Common myeloid progenitor, CD34-positive (primary cell): ENCODE data around the gene GLI3.

ENCODE experiments used
- CTCF ChIA-PET: fragments of 350-600 bp; sonication (Branson Sonifier 250); formaldehyde crosslinking; loops from one replicate; lab custom pipeline; 2021; ENCODE audit warnings: antibody characterized with exemption; lab: Charles Lee
- POLR2A ChIA-PET: fragments of 350-600 bp; sonication (Branson Sonifier 250); formaldehyde crosslinking; loops from one replicate; lab custom pipeline; 2021; ENCODE audit warnings: antibody characterized with exemption; lab: Charles Lee
- DNase-seq, 3 donors: peaks; one replicate each; pipeline versions ENCODE4 v3.0.0 to v3.0.0-alpha.2; 2013
- H3K27ac ChIP-seq, 2 experiments: 1 replicate in 1 of 2; 2 replicates in 1 of 2; pipeline ENCODE4 v1.7.0; 2013; ENCODE audit warnings: inconsistent platforms in 2 of 2, low read length in 2 of 2, mild to moderate bottlenecking in 2 of 2, low read depth in 1 of 2, moderate library complexity in 1 of 2; ENCODE audit not compliant: severe bottlenecking in 2 of 2, insufficient read depth in 1 of 2, poor library complexity in 1 of 2
- H3K27me3 ChIP-seq, 5 experiments: replicated peaks in 2 of 5; 1 replicate in 3 of 5; 2 replicates in 2 of 5; pipeline versions ENCODE4 v1.6.1 to v1.7.0; 2013; ENCODE audit warnings: low read length in 4 of 5, mild to moderate bottlenecking in 2 of 5, moderate library complexity in 2 of 5, inconsistent platforms in 1 of 5; ENCODE audit not compliant: insufficient read depth in 5 of 5, control insufficient read depth in 4 of 5
- H3K36me3 ChIP-seq, 4 experiments: 1 replicate in 2 of 4; 2 replicates in 2 of 4; pipeline versions ENCODE4 v1.6.1 to v1.7.0; 2013; ENCODE audit warnings: low read length in 3 of 4, control low read depth in 1 of 4, mild to moderate bottlenecking in 1 of 4; ENCODE audit not compliant: control insufficient read depth in 4 of 4, insufficient read depth in 4 of 4
- H3K4me1 ChIP-seq, 4 experiments: 1 replicate in 3 of 4; 2 replicates in 1 of 4; pipeline versions ENCODE4 v1.6.1 to v1.7.1; 2013; ENCODE audit warnings: low read length in 3 of 4, mild to moderate bottlenecking in 3 of 4, control low read depth in 1 of 4, inconsistent platforms in 1 of 4, moderate library complexity in 1 of 4; ENCODE audit not compliant: control insufficient read depth in 4 of 4, insufficient read depth in 4 of 4; ENCODE audit errors: control extremely low read depth in 1 of 4
- H3K4me3 ChIP-seq, 7 experiments: 1 replicate in 4 of 7; 2 replicates in 3 of 7; pipeline versions ENCODE4 v1.5.1 to v1.7.0; 2013; ENCODE audit warnings: mild to moderate bottlenecking in 7 of 7, low read length in 6 of 7, moderate library complexity in 6 of 7, inconsistent platforms in 2 of 7, low read depth in 2 of 7, control low read depth in 1 of 7; ENCODE audit not compliant: insufficient read depth in 4 of 7, control insufficient read depth in 1 of 7; ENCODE audit errors: extremely low read depth in 1 of 7
- H3K9me3 ChIP-seq, 5 experiments: 1 replicate in 4 of 5; 2 replicates in 1 of 5; pipeline versions ENCODE4 v1.6.1 to v1.7.1; 2013; ENCODE audit warnings: low read length in 4 of 5, mild to moderate bottlenecking in 2 of 5, inconsistent platforms in 1 of 5, low read depth in 1 of 5, moderate library complexity in 1 of 5; ENCODE audit not compliant: control insufficient read depth in 4 of 5, insufficient read depth in 2 of 5; ENCODE audit errors: control extremely low read depth in 1 of 5
- WGBS: methylation state at CpG from one replicate; pipeline ENCODE4 v1.1.5; 2013; ENCODE audit not compliant: insufficient coverage; 5-methylcytosine and 5-hydroxymethylcytosine counted together

GLI3 gene

GRCh38 chr7:41956705-41957104, 280.3 kb downstream of the GLI3 start:
- POLR2A ChIA-PET: interaction anchor here (0.6 kb wide), 1 partner anchor 1643 kb away, joined by 3 read pairs; no protein-coding TSS in a partner anchor
- Histone ChIP-seq H3K27ac (no peak overlapping the region), H3K4me3 (no peak overlapping the region), H3K4me1 (peaks cover 0 to 30% (median 23%) of the 10 kb centered on the region in 4 experiments), H3K9me3 (no peaks in the 10 kb centered on the region), H3K36me3 (no peaks in the 10 kb centered on the region), H3K27me3 (no peaks in the 10 kb centered on the region)
- no peak for DNase-seq
- WGBS: 60% methylated on average over 2 of the region's 10 CpGs
- CTCF ChIA-PET: interaction anchor here (1.2 to 6.9 kb wide), 3 partner anchors 19 to 313 kb away, joined by 3 to 54 read pairs (median 4); no protein-coding TSS in a partner anchor

GRCh38 chr7:41955893-41956675, 280.9 kb downstream of the GLI3 start:
- ChIA-PET CTCF (interaction anchor here (1.0 to 6.9 kb wide), 8 partner anchors 10 to 931 kb away, joined by 3 to 54 read pairs (median 5); no protein-coding TSS in a partner anchor), POLR2A (no interaction called here)
- no peaks in the 10 kb centered on the region for H3K9me3 ChIP-seq
- 11% methylated on average over 9 of the region's 16 CpGs for WGBS
- DNase-seq: peak; percentile 79 to 92 (median 88)
- peaks cover 0 to 31% (median 23%) of the 10 kb centered on the region in 4 experiments for H3K4me1 ChIP-seq
- H3K27ac ChIP-seq: no peak overlapping the region
- no peaks in the 10 kb centered on the region for H3K36me3 ChIP-seq
- peak overlapping the region in 4 of 7 experiments; percentile 11 to 58 (median 26) for H3K4me3 ChIP-seq
- H3K27me3 ChIP-seq: no peaks in the 10 kb centered on the region

GRCh38 chr7:41955451-41955850, 281.6 kb downstream of the GLI3 start:
- H3K27ac ChIP-seq: no peak overlapping the region
- no peaks in the 10 kb centered on the region for H3K36me3 ChIP-seq
- peak overlapping the region in 1 of 7 experiments; percentile 1 for H3K4me3 ChIP-seq
- ChIA-PET POLR2A (no interaction called here), CTCF (interaction anchor here (1.0 to 6.9 kb wide), 9 partner anchors 9 to 932 kb away, joined by 3 to 54 read pairs (median 4); no protein-coding TSS in a partner anchor)
- H3K4me1 ChIP-seq: peaks cover 0 to 34% (median 23%) of the 10 kb centered on the region in 4 experiments
- 0% methylated on average over 1 of the region's 3 CpGs for WGBS
- H3K9me3 ChIP-seq: no peaks in the 10 kb centered on the region
- no peaks in the 10 kb centered on the region for H3K27me3 ChIP-seq
- DNase-seq: no peak

- DNase-seq: no peak
- no peaks in the 10 kb centered on the region for H3K27me3 ChIP-seq
- ChIA-PET CTCF (interaction anchor here (1.0 to 6.9 kb wide), 7 partner anchors 9 to 932 kb away, joined by 3 to 54 read pairs (median 6); no protein-coding TSS in a partner anchor), POLR2A (no interaction called here)
- H3K36me3 ChIP-seq: no peaks in the 10 kb centered on the region
- peak overlapping the region in 1 of 7 experiments; percentile 19 for H3K4me3 ChIP-seq
- no peak overlapping the region for H3K27ac ChIP-seq
- no peaks in the 10 kb centered on the region for H3K9me3 ChIP-seq
- 100% methylated on average over 1 of the region's 2 CpGs for WGBS
- peaks cover 0 to 35% (median 23%) of the 10 kb centered on the region in 4 experiments for H3K4me1 ChIP-seq
Observed at GRCh38 chr7:41954976-41955375, 282.0 kb downstream of the GLI3 start.

GRCh38 chr7:41948503-41948902, 288.5 kb downstream of the GLI3 start:
- ChIA-PET CTCF (interaction anchor here (1.8 to 12.6 kb wide), 2 partner anchors 10 to 31 kb away, joined by 6 to 164 read pairs; no protein-coding TSS in a partner anchor), POLR2A (interaction anchor here (0.5 kb wide), 1 partner anchor 1918 kb away, joined by 4 read pairs; no protein-coding TSS in a partner anchor)

GRCh38 chr7:41943094-41943577, 293.9 kb downstream of the GLI3 start:
- Histone ChIP-seq H3K27me3 (peaks cover 0 to 11% (median 2%) of the 10 kb centered on the region in 5 experiments), H3K4me3 (peak overlapping the region in 2 of 7 experiments; percentile 18 to 23), H3K4me1 (peaks cover 0 to 14% (median 5%) of the 10 kb centered on the region in 4 experiments), H3K36me3 (no peaks in the 10 kb centered on the region), H3K9me3 (no peaks in the 10 kb centered on the region), H3K27ac (no peak overlapping the region)
- ChIA-PET POLR2A (no interaction called here), CTCF (interaction anchor here (0.5 to 12.6 kb wide), 24 partner anchors 8 to 1612 kb away, joined by 3 to 164 read pairs (median 4); no protein-coding TSS in a partner anchor)
- WGBS: 0% methylated on average over 15 of the region's 16 CpGs
- peak; percentile 58 to 77 (median 73) for DNase-seq

More at GRCh38 chr7:41948503-41948902, 288.5 kb downstream of the GLI3 start:
- no peaks in the 10 kb centered on the region for H3K9me3 ChIP-seq
- H3K4me3 ChIP-seq: no peak overlapping the region
- no peaks in the 10 kb centered on the region for H3K36me3 ChIP-seq
- no peak for DNase-seq
- H3K27ac ChIP-seq: no peak overlapping the region
- no peaks in the 10 kb centered on the region for H3K27me3 ChIP-seq
- peaks cover 0 to 9% (median 3%) of the 10 kb centered on the region in 4 experiments for H3K4me1 ChIP-seq
